ENCODE measurements around the gene LMO4. TPM values are rescaled to one million over a fixed set of nuclear protein-coding genes. Genes with fewer than 3 reads are reported as not detected.

Gene LMO4
- total and polyA plus RNA-seq, 2 donors (not counting 1 experiment from before 2014, with no cell fraction given) = 35.7 to 46.0 TPM

DNA sequence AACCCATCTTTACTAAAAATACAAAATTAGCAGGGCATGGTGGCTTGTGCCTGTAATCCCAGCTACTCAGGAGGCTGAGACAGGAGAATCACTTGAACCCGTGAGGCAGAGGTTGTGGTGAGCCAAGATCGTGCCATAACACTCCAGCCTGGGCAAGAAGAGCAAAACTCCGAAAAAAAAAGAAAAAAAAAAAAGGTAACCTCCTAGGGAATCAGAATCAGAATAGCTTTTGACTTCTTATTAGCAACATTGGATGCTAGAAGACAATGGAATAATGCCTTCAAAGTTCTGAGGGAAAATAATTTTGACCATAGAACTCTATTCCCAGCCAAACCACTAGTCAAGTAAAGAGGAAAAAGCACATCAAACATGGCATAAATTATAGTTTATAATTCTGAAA, 60.9 kb downstream of the LMO4 start:
- no peak overlapping the region for H3K4me3 ChIP-seq (ENCODE audit: control extremely low read depth in 1 of 5, extremely low read depth in 1 of 5, insufficient read depth in 1 of 5, low read depth in 2 of 5, low read length in 4 of 5)
- H3K4me3 Mint-ChIP-seq = no peak overlapping the region
- ATAC-seq (ENCODE audit: low read depth) = no peak
- intact Hi-C loops (cut with micrococcal nuclease) = no loop called here
- ChIA-PET POLR2A (no interaction called here), CTCF (no interaction called here)
- H3K9ac ChIP-seq (ENCODE audit: low read length) = no peak overlapping the region
- no peaks in the 10 kb centered on the region for H3K36me3 ChIP-seq (replicated peaks in 1 of 2; ENCODE audit: control extremely low read depth in 1 of 2, control insufficient read depth in 1 of 2, extremely low read depth in 1 of 2, insufficient read depth in 2 of 2, low read length in 1 of 2)
- DNase-seq = no peak
- no peaks in the 10 kb centered on the region for H3K27me3 ChIP-seq (replicated peaks in 1 of 4; ENCODE audit: control extremely low read depth in 1 of 4, control insufficient read depth in 3 of 4, insufficient read depth in 4 of 4, low read length in 3 of 4)
- no peaks in the 10 kb centered on the region for H4K20me1 ChIP-seq (ENCODE audit: control insufficient read depth, insufficient read depth, low read length, poor library complexity, severe bottlenecking)
- H3K9me3 ChIP-seq (ENCODE audit: control extremely low read depth in 1 of 3, control insufficient read depth in 2 of 3, insufficient read depth in 1 of 3, low read length in 2 of 3) = no peaks in the 10 kb centered on the region
- no peaks in the 10 kb centered on the region for H3K27me3 Mint-ChIP-seq
- H3K27ac ChIP-seq (ENCODE audit: low read length in 2 of 2) = no peak overlapping the region
- peaks cover 0 to 10% of the 10 kb centered on the region in 2 donors for H3K4me1 ChIP-seq (ENCODE audit: control insufficient read depth in 2 of 2, insufficient read depth in 2 of 2, low read length in 2 of 2)
- no peaks in the 10 kb centered on the region for H3K9me3 Mint-ChIP-seq (ENCODE audit: insufficient read depth)
- no peak overlapping the region for H3K27ac Mint-ChIP-seq
- no peak overlapping the region for H2AFZ ChIP-seq (ENCODE audit: insufficient read depth, low read depth, low read length, poor library complexity, severe bottlenecking)
- no peak overlapping the region for H3K4me2 ChIP-seq (replicated peaks; ENCODE audit: low read depth, low read length, poor library complexity, severe bottlenecking)
- H3K4me1 Mint-ChIP-seq = peaks cover 13% of the 10 kb centered on the region
- WGBS (ENCODE audit: insufficient coverage) = no CpG with 5 or more reads among the region's 3 CpGs
- H3K79me2 ChIP-seq (ENCODE audit: control insufficient read depth, insufficient read depth, low read length) = no peaks in the 10 kb centered on the region
- TF ChIP-seq, protein P1, sequence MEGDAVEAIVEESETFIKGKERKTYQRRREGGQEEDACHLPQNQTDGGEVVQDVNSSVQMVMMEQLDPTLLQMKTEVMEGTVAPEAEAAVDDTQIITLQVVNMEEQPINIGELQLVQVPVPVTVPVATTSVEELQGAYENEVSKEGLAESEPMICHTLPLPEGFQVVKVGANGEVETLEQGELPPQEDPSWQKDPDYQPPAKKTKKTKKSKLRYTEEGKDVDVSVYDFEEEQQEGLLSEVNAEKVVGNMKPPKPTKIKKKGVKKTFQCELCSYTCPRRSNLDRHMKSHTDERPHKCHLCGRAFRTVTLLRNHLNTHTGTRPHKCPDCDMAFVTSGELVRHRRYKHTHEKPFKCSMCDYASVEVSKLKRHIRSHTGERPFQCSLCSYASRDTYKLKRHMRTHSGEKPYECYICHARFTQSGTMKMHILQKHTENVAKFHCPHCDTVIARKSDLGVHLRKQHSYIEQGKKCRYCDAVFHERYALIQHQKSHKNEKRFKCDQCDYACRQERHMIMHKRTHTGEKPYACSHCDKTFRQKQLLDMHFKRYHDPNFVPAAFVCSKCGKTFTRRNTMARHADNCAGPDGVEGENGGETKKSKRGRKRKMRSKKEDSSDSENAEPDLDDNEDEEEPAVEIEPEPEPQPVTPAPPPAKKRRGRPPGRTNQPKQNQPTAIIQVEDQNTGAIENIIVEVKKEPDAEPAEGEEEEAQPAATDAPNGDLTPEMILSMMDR (IDR thresholded peaks at IDR 0.05) = no peak
- TF ChIP-seq EZH2 (IDR thresholded peaks at IDR 0.05; ENCODE audit: borderline replicate concordance, insufficient read depth, low read depth, low read length, poor library complexity, severe bottlenecking) = no peak

DNA sequence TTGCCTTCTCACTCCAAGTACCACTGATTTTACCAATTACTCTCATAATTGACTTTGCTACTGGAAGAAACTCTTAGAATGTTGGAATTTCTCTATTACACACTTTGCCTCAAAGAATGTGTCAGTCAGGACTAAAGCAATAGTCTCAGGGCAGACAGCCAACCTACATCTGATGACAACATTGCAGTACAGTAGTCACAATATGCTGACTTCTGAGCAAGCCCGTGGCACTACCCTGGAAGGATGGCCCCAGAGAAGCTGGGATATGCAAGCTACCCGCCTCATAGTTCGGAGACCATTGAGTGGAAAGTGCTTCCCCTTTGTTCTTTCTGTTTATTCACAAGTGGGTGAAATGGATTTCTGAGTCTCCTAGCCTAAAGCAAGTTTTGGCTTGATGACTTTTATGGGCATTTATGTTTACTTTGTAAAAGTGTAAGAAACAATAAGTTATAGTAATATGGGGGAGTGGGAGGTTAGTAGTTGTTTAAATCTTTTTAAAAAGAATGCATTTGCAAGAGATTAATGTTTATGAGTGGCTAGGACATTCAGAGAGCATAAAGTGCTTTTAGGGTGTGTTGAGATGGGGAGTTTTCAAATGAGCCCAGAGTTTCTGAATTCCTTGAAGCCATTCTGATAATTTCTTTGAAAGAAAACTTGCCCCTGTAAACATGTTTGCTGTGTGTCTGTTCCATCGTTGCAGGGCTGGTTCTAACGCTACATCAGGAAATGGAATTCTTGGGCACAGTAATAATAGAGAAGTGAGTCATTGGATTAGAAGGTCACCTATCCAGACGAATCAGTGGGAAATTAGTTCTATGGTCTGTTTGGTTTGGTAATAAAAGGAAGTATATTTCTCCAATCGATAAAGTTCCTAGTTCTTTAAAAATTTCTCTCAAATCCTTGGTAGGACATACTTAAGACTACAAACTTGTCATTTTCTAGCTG, 63.8 kb downstream of the LMO4 start:
- Histone ChIP-seq H3K36me3 (replicated peaks in 1 of 2; ENCODE audit: control extremely low read depth in 1 of 2, control insufficient read depth in 1 of 2, extremely low read depth in 1 of 2, insufficient read depth in 2 of 2, low read length in 1 of 2) (no peaks in the 10 kb centered on the region), H3K9ac (ENCODE audit: low read length) (no peak overlapping the region), H3K27ac (ENCODE audit: low read length in 2 of 2) (no peak overlapping the region), H3K4me3 (ENCODE audit: control extremely low read depth in 1 of 5, extremely low read depth in 1 of 5, insufficient read depth in 1 of 5, low read depth in 2 of 5, low read length in 4 of 5) (no peak overlapping the region), H4K20me1 (ENCODE audit: control insufficient read depth, insufficient read depth, low read length, poor library complexity, severe bottlenecking) (no peaks in the 10 kb centered on the region), H3K27me3 (replicated peaks in 1 of 4; ENCODE audit: control extremely low read depth in 1 of 4, control insufficient read depth in 3 of 4, insufficient read depth in 4 of 4, low read length in 3 of 4) (no peaks in the 10 kb centered on the region), H3K9me3 (ENCODE audit: control extremely low read depth in 1 of 3, control insufficient read depth in 2 of 3, insufficient read depth in 1 of 3, low read length in 2 of 3) (no peaks in the 10 kb centered on the region), H3K4me1 (ENCODE audit: control insufficient read depth in 2 of 2, insufficient read depth in 2 of 2, low read length in 2 of 2) (peaks cover 0 to 15% of the 10 kb centered on the region in 2 donors), H3K4me2 (replicated peaks; ENCODE audit: low read depth, low read length, poor library complexity, severe bottlenecking) (no peak overlapping the region), H3K79me2 (ENCODE audit: control insufficient read depth, insufficient read depth, low read length) (no peaks in the 10 kb centered on the region), H2AFZ (ENCODE audit: insufficient read depth, low read depth, low read length, poor library complexity, severe bottlenecking) (no peak overlapping the region)
- DNase-seq (no peak), ATAC-seq (ENCODE audit: low read depth) (no peak)
- Mint-ChIP-seq H3K27me3 (no peaks in the 10 kb centered on the region), H3K27ac (no peak overlapping the region), H3K9me3 (ENCODE audit: insufficient read depth) (no peaks in the 10 kb centered on the region), H3K4me1 (peaks cover 23% of the 10 kb centered on the region), H3K4me3 (no peak overlapping the region)
- TF ChIP-seq EZH2 (IDR thresholded peaks at IDR 0.05; ENCODE audit: borderline replicate concordance, insufficient read depth, low read depth, low read length, poor library complexity, severe bottlenecking) = no peak
- TF ChIP-seq, protein P1 (IDR thresholded peaks at IDR 0.05) = no peak
- ChIA-PET POLR2A (no interaction called here), CTCF (no interaction called here)
- intact Hi-C loops (cut with micrococcal nuclease) = no loop called here
- WGBS (ENCODE audit: insufficient coverage) = 93% methylated on average over 2 of the region's 7 CpGs
